Activated T-cell treated with anti-CD3 and anti-CD28 coated beads for 4 hours (primary cell): ENCODE data around the gene AUTS2.

Experiments
- DNase-seq: peaks from one replicate; pipeline ENCODE4 v3.0.0-alpha.2; 2020

The AUTS2 gene

DNA sequence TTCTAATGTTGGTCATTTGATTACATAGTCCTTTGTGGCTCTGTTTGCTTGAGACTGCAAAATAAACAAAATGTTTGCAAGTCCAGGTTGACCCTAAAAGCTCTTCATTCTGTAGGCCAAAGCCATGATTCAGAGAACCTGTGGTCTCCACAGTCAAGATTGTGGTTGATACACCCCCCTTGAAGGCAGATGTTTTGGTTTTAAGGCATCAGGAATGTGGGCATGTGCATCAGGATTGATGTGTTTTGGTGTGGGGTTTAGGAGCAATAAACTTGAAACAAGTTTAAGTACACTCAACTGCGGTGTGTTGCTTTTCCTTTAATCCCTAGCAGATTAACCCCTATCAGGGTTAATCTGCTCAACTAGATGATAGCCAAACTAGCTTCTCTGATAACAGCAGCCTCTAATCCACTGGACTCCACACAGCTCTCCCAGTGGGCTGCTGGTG is 1154.5 kb downstream of the AUTS2 start:
- no peak for DNase-seq

DNA sequence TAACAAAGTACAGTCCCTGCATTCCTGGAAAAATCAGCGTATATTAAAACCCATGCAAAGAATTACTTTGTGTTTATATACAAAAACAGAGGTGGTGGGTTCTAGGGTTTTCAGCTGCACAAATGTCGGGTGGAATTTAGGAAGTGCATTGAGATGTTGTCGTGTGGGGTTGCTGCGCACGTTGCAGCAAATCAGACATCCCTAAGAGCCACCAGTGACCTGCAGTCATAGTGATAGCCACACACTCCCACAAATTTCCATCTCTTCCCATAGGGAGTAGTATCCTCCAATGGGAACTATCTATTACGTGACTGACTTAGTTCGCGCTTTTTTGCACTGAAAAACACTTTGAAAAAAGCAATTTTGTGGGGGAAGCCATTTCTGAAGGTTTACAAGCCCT is 1158.5 kb downstream of the AUTS2 start:
- no peak for DNase-seq

DNA sequence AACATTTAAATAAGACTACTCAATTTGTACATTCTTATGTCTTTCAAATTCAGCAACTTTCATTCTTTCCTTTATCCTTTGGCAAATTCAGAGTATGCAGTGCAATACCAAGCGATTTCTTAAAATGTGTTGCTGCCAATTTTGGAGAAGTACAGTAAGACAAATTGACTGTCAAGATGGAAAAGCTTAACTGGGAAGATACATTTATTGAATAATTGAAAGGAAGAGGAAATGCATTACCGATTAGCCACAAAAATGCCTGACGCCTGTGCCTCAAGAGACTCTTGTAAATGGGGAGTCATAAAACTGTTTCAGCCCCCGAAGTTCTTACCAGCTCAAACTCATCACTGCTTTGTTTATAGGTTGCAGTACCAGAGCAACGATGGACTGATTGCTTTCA is 1160.4 kb downstream of the AUTS2 start:
- no peak for DNase-seq

DNA sequence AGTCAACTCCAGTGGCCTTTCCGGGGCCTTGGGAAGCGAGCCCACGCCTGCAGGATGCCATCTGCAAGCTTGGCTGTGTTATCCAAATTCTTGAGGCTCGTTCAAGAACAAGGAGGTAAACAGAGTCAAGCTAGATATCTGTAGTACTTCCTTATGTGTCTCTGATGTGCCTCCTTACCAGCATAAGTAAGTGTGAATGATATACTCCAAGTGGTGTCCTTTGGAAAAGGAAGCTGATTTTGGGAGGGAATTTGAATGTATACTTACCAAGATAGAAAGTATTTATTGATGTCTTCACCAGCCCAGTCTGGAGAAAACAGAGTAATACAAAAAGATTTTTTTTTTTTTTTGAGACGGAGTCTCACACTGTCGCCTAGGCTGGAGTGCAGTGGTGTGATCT is 1161.4 kb downstream of the AUTS2 start:
- no peak for DNase-seq

DNA sequence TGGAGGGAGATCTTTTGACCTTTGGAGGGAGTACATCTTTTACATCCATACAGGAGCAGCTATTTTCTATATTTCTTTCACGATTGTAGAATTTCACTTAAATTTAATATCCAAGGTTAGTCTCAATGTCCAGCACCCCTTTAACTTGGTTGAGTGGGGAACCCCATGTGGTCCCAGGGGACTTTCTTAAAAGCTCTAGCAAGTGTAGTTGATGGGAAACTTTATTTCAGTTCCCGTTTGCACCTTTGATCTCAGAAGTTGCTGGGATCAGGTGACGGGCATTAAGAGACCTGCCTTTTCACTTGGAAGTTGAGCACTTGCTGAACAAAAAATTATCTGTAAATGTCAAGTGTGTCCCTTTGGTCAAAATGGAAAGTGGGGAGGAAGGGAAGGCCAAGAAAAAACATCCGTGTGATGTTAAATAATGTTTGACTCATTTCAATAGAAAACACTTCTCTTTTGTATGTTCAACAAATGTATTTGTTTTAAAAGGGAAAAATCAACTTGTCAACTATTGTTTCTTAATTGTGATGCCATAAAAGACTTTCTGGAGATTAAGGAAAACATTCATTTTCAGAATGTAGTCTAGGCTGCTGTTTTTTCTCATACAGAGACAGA is 1163.5 kb downstream of the AUTS2 start:
- DNase-seq, result no peak

DNA sequence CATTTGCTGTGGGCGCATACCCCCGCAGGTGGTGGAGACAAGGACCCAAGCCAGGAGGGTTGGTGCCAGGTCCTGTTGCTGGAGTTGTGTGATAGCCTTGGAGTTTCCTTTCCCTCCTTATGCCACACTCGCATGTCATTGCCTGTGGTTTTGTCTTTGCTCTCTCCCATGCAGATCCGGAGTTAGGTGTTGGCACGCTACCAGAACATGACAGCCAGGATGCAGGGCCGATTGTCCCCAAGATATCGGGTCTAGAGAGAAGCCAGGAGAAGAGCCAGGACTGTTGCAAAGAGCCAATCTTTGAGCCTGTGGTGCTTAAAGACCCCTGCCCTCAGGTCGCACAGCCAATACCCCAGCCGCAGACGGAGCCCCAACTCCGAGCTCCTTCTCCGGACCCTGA is 1164.4 kb downstream of the AUTS2 start:
- DNase-seq, result no peak

DNA sequence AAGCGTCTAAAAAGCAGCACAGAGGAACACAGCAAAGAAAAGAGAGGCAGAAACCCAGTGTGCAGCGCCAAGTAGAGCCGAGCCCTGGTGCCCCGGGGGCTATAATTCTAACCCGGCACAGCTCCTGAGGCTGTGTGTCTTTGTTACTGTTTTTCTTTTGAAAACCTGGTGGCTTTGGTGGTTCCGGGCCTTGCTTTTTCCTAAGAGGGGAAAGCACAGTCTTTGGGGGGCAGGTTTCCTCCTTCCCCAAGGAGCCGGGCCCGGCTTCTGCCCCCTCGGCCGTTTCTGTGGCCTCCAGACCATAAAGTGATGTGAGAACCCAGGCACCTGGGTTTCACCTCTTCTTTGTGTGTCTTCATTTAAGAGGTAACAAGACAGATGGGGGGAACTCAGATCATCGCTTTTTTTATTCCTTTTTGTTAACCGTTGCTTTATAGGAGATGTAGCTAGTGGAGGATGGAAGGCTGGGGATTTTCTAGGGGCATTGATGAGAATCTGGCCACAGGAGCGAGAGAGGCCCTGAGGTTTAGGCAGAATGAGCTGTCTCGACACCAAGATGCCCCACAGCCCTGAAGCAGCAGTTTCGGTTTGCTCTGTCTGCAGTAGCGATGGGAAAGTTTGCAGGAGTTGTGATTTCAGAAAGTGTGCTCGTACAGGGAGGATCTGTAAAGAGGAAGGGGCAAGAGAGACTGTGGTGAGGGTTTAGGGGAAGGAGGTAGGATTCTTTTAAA is 1165.9 kb downstream of the AUTS2 start:
- no peak for DNase-seq

DNA sequence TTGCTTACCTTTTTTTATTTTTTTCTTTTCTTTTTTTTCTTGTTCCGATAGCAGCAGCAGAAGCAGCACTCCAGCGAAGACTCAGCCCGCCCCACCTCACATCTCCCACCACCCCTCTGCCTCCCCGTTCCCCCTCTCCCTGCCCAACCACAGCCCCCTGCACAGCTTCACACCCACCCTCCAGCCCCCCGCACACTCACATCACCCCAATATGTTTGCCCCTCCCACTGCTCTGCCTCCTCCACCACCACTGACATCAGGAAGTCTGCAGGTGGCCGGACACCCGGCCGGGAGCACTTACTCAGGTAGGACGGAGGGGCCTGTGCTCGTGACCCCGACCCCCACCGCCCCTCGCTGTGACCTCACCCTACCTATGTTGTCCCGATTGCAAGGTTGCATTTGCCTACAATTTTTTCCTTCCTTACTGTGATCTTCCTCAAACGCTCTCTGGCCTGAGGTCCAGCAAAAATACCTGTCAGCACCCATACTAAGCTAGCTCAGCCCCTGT is 1166.5 kb downstream of the AUTS2 start:
- no peak for DNase-seq

DNA sequence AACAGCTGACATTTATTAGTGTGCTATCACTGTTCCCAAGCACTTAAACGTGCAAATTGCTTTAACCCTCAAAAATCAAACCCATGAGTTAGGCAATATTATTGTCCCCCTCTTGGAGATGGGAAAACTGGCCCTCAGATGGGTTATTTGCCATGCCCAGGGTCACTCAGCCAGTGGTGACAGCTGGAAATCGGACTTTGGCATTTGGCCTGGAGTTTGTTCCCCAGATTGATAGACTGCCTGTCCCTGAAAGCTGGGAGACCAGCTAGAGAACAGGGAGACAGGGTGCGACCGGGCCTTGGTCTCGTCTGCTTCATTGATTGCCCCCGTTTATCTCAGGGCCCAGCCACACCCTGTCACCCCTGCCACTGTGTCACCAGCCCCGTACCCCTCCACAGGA is 1167.4 kb downstream of the AUTS2 start:
- no peak for DNase-seq

DNA sequence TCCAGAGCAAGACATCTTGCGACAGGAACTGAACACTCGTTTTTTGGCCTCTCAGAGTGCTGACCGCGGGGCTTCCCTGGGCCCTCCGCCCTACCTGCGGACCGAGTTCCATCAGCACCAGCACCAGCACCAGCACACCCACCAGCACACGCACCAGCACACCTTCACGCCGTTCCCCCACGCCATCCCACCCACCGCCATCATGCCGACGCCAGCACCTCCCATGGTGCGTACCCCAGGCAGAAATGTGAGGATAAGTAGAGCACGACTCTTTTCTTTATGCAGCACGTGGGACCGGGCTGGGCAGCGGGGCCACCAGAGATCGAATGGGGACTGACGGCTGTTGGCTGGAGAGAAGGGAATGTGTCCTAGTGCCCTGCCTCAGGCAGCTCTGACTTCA is 1167.8 kb downstream of the AUTS2 start:
- DNase-seq, result no peak

DNA sequence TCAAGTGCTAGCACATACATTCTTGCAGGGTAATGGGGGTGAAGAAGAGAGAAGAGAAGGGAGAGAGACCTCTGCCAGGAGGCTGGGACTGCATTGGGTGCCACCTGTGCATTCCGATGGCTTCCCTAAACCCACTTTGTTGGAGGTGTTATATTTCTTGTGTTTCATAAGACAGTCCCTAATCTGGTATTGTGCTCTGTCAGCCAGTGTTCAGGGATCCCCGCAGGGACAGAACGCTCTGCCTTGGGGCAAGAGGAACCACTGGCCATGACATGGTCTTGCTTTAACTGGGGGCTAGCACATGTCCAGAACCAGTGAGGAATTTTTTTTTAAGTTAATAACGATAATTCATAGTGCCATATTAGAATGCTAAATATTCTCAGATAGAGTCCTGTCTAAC is 1168.4 kb downstream of the AUTS2 start:
- DNase-seq, result no peak

DNA sequence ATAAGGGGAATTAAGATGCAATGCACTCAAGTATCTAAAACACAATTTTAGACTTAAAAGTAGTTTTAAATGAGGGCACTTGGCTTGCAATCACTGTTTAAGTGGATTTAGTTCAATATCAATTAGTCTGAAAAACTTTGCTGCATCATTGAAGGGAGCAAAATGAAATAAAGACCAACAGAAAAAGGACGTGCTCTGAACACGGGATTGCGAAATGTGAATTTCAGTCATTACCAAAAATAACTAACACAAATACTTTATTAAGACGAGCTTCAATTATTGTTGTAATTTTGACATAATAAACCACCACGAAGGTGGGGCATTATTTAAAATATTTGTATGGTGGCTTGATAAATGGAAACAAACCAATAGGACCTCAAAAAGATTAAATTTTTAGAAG is 1171.9 kb downstream of the AUTS2 start:
- DNase-seq, result no peak

DNA sequence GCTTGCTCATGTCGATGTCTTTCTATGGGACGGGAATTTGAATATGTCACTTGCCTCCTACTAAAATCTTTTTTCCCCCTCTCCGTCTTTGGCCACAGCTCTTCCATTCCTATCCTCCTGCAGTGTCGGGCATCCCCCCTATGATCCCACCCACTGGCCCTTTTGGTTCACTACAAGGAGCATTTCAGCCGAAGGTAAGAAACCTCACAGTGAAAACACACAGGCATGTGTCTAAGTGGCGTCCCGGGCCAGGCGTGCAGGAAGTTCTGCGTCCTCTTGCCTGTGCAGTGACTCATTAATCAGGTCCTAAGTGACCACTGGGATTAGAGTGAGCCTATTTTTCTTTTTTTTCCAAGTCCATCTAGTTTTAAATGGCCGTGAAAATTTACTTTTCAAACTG is 1173.2 kb downstream of the AUTS2 start:
- DNase-seq, result no peak

DNA sequence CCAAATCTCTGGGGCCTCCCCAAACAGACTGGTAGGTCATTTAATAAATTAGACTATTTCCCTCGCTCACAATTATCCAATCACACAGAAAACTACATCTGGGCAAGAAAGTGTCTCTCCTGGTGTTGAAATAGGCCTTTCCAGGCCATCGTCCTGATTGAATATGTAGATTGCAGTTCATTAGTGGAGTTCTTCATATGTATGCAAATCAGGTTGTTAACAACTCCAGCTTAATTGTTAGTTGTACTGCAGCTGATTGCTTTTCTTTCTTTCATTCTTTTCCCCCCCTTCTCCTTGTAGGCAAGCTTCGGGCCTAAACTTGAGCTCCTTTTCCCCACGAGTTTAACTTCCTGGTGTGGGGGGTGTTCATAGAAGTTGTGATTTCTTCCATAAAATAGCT is 1174.6 kb downstream of the AUTS2 start:
- no peak for DNase-seq

DNA sequence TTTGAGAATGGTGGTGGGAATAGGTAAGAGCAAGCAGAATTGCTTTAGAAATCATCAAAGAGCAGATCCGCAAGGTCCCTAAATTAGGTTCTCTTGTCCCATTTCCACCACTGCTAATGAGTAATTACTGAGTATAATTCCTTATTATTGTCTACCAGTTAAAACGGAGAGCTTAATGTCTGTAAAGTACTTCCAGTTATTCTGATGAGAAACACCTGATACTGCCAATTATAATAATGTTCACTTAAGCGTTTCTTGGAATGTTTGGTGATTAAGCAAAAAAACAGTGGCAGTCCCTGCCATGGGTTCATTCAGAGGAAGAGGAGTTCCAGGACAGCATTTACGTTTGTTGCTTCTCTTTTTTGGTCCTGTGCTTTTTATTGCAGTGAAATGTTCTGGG is 1175.1 kb downstream of the AUTS2 start:
- no peak for DNase-seq

DNA sequence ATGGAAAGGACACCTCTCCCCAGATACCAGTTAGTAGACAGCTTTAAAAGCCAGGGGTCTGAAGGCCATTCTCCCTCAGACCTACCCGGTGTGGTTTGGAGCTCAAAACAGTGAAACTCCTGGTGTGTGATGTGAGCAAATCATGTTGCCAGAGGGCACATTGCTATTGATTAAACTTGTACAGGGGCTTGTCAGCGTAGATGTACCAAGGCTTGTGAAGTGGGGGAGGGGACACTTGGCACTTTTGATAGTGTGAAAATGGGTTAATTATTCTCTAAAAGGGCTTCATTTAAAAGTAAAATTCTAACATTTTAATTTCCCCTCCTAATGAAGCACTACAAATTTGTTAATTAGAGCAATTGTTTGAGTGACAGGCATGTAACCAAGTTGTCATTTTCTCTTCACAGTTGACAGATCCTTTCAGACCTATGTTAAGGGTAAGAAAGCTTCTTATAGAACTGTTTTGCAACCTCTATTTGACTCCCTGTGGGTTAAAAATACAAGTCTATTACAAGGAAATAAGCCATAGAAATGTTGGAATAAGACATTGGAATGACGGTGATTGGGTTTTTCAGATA is 1176.8 kb downstream of the AUTS2 start:
- DNase-seq, result no peak

DNA sequence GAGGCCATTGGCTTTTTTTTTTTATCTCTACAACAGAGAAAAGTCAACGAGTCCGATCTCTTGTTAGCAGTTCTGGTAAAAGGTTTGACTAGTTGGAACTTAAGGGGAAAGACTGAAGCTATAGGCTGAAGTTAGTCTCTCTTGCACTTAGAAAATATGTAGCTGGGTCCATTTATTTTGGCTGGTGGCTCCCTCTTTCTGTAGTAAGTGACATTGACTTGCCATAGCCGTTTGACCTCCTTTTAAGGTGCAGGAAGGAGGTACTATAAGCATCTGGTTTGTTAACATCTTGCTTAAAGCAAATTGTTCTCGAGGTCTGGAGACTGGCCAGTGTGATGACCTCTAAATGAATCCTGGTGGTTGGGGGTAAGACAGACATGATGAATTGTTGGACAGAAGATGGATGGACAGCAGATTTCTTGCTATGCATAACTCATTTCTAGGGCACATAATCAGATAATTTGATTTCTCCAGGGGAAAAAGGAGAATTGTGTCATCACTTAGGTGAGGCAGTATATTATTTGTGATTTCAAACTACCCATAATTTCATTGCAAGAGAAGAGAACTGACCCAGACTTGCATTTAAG is 1177.4 kb downstream of the AUTS2 start:
- DNase-seq, result no peak

DNA sequence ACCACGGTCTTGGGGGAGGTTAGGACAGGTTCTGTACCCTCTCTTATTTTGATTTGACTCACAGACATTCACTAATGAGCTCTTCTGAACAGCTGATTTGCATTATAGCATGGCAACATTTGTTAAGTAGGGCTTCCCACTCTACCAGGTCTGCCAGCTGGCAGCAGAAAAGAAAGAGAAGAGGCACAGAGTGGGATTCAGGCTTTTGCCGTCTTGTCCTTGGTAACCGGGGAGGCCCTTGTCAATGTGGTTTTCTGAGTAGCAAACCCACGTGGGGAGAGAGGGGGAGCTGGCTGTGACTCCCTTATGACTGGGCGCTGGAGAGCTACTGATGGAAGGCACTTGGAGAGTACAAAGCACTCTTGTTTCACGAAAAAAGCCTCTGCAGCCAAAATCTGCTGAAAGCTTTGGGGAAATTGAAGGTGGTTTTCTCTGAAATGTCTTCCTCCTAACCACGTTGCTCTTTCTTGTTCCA is 1178.4 kb downstream of the AUTS2 start:
- DNase-seq, result no peak

DNA sequence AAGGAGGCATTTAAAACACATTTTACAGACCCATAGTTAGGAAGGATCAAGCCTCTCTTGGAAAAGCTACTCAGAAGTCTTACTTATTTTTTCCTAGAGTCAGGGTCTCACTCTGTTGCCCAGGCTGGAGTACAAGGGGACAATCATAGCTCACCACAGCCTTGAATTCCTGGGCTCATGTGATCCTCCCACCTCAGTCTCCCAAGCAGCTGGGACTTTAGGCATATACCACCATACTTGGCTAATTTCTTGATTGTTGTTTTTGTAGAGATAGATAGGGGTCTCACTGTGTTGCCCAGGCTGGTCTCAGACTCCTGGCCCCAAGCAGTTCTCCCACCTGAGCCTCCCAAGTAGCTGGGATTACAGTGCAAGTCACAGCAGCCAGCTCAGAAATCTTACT is 1179.0 kb downstream of the AUTS2 start:
- no peak for DNase-seq

DNA sequence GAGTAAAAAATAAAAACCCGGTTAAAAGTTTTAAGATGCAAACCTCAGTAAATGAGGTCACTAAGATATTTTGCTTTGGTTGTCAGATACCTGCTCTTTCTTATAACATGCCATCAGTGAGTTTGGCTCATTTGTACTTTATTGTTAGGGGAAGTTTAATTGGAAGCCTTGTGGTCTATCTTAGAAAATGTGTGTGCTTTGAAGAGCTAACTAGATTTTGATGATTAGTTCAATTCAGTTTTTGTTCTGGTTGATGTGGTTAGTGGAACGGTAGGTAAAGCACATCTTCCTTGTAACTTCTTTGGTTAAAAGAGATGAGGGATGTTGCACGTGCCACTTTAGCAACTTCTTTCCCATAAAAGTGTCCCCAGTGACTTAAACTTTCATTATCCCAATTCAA is 1180.3 kb downstream of the AUTS2 start:
- DNase-seq, result no peak

DNA sequence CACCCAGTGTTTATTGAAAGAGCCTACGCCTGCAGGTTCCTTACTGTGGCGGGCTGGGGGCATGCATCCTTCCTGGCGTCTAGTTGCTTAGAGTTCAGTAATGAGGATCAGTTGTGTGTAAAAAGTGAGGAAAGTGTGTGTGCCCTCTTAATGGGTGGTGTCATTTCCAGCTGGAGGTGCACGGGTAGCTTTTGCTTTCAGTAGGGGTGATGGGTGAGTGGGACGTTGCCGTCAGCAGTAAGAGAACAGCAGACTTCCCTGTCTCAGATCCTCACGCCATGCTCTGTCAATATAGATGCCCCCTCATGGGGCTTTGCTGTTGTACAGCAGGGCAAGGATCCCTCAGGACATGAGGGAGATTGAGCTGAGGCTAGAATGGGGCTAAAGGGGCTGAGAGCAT is 1181.0 kb downstream of the AUTS2 start:
- DNase-seq, result no peak

DNA sequence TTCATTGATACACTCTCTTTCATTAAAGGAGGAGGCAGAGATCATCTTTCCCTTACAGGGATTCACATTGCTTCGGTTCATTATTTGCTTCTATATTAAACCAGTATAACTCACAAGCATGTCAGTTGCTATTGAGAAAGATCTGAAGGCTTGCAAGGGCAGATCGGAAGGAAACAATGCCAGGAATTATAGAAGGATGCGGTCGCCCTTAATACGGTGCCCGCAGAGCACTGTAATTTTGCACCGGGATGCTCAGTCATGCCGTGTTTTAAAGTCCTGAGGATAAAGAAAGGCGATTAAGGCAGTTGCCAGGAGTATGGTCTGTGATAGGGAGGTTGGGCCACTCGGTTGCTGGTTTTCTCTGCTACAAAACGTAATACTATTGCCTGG is 1183.6 kb downstream of the AUTS2 start:
- DNase-seq, result no peak

DNA sequence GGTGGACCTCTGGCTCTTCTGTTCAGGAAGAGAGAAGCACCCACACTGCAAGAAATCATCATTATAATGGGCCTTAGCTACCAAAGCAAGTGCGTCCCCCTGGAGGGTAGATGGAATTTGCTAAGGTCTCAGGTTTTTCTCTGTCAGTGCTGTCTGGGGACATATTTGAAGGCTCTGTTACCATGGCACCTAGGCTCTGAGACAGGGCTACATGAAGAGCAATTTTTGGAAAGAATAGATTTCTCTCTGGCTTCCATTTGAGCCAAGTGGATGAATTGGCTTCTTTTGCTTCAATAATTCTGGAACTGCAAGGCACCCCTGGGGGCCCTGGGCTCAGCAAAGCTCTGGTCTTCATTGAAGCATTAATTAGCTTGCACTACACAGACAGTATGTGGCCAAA is 1184.5 kb downstream of the AUTS2 start:
- no peak for DNase-seq

DNA sequence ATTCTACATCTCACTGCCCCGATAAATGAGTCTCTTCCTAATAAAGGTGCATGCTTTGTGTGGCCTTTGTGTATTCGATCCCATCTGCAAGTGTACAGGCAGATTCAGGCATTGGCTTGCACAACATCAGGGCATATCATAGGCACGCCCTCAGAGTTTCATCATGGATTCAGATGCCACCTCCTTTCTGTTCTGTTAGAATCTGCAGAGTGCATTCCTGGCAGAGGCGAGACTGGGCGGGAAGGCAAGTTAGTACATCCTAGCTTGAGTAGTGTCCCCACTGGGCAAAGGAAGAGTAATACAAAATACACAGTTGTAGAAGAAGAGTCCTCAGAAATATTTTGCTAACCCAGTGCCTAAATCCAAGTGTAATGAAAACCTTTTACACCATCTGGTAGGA is 1187.2 kb downstream of the AUTS2 start:
- no peak for DNase-seq
